HG03520 (cell line): ENCODE data around the gene RNF5.
"Not testable (repeated sequence)": the region's sequence is repeated elsewhere in the genome, so short reads cannot be mapped to it uniquely, and the experiment has no call there.

Experiments
- ATAC-seq: cut with Tn5 transposase; IDR thresholded peaks from one replicate; pipeline ENCODE4 v1.9.1; 2021; ENCODE audit warnings: mild to moderate bottlenecking, moderate library complexity; ENCODE audit not compliant: unreplicated experiment

The RNF5 gene

DNA sequence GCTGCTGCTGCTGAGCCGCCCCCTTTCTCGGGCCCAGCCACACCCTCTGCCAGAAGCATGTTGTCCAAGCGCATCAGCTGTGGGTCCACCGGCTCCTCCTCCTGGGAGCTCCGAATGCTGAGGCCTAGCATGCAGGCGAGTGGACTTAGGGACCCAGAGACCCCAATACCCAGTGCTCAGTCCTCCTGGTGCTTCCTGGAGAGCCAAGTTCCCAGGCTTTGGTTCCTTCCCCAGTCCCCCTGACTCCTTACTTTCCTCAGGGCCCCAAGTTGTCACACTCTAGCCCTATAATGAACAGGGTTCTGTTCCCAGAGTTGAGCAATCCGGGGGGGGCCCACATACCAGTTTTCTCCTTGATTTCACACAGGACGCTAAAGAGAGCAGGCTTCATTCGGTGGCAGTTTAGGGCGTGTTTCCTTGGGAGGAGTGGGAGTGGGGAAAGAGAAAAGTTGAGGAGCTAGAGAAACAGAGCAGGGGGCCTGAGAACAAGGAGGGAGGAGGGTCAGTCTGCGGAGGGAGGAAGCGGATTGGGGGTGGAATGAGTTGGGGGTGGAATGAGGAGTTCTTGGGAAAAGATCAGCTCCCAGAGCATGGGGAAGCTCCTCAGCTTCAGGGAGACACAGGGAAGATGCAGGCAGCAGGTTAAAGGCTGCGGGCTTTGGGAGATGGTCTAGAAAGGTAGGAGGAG is 10.3 kb downstream of the RNF5 start:
- ATAC-seq: no peak

DNA sequence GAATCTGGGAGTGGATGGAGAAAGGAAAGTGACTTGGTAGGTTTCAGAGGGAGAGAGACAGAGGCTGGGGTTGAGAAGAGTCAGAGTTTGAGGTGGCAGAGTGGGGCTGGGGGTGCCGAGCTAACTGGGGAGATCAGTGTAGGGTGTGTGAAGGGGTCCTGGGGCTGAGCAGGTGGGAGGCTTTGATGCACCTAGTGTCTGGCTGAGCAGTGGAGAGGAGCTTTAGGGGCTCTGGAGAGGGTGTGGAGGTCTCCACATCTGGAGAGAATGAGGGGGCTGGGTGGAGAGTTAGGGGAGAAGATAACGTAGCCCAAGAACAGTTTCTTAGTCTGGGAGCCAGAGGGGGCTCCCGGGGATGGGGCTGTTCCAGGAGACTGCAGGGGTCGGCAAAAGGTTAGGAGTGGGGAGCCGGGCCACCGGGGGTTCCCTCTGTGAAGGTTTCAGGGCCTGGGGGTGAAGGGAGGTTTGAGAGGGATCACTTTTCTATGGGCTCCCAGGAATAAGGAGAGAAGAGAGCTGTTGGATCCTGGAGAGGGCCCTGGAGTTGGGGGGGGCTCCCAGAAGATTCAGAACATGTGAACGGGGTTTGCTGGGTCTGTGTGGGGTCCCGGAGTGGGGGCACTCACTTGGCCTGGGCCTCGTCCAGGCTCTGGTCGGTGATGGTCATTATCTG is 11.0 kb downstream of the RNF5 start:
- ATAC-seq: no peak

DNA sequence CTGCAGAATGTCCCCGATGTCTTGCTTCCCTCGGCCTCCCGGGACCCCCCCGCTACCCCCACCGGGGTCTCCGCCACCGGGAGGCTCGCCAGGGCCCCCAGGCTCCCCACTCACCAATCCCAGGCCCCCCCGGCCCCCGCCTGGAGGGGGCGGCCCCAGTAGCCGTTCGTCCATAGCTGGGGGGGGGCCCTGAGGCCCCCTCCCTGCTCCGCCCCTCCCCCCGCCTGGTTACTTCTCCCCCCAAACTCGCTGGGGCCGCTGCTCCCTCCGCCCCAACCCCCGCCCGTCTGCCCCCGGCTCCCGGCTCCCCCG is 11.5 kb downstream of the RNF5 start:
- ATAC-seq: no peak

DNA sequence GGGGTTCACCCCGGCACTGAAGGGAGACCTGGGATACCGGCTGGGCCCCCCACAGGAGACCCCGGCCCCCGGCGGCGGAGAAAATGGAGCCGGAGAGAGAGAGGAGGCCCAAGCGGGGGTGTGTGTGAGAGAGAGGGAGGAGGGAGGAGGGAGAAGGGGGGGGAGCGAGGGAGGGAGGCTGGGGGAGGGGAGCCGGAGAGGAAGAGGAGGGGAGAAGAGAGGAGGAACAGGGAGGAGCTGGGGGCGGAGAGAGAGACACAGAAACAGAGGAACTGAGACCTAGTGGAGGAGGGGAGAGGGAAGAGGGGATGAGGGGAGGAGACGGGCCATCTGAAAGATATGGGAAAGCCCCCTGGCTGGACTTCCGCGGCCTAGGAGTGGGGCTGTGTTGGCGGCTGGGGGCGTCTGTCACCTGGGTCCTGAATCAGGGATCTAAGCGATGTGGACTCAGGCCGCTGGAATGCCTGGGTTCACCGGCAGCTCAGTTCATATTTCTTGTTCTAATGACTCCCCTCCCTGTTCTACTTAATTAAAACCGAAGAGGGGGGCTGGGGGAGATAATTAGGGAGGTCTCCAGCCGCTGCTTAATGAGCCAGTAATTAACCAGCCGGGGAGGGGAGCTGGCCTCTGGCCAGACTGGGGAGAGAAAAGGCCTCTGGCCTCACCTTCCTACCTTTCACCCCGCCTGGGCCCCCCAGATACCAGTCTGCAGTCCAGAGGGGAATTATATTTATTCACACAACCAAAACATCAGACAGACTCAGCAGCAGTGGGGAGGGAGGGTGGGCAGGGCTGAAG is 12.0 kb downstream of the RNF5 start, which contains the start of gene PBX2:
Gene PBX2, minus strand, starts transcription at position 149 of the 798 bp plus-strand sequence. CDS start 287 bp downstream, outside the sequence.
- ATAC-seq: peak; percentile 35

DNA sequence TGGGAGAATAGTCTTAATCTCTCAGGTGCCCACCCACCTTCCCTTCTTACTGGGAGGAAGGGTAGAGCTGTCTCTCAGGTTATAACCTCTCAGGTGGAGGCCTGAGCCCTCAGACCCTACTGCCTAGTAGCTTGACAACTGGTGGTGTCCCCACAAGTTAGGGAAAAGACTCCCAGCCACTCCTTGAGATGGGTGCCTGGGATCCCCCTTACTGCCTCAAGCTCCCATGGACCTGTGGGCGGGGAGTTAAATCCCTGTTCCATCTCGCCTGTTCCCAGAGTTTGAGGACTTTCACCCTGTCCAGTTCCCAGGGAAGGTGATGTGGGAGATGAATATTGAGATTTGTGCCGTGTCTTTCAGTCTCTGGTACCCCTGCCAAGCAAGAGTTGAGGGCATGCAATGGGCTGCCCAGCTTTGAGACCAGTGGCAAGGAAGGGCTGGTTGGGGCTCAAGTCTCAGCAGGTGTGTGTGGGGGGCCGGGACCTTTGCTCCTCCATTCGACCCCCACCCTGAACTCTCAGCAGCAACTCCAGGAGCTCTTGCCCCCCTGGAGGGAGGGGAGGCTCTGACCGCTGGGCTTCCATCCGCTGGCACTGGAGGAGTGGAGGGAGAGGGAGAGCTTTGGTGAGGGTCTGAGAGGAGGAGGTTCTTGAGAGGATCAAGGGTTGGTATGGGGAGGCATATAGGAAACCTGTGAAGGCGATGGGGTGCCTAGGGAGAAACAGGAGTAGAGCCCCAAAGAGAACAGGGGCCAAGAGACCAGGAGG is 12.9 kb downstream of the RNF5 start:
- ATAC-seq: no peak

DNA sequence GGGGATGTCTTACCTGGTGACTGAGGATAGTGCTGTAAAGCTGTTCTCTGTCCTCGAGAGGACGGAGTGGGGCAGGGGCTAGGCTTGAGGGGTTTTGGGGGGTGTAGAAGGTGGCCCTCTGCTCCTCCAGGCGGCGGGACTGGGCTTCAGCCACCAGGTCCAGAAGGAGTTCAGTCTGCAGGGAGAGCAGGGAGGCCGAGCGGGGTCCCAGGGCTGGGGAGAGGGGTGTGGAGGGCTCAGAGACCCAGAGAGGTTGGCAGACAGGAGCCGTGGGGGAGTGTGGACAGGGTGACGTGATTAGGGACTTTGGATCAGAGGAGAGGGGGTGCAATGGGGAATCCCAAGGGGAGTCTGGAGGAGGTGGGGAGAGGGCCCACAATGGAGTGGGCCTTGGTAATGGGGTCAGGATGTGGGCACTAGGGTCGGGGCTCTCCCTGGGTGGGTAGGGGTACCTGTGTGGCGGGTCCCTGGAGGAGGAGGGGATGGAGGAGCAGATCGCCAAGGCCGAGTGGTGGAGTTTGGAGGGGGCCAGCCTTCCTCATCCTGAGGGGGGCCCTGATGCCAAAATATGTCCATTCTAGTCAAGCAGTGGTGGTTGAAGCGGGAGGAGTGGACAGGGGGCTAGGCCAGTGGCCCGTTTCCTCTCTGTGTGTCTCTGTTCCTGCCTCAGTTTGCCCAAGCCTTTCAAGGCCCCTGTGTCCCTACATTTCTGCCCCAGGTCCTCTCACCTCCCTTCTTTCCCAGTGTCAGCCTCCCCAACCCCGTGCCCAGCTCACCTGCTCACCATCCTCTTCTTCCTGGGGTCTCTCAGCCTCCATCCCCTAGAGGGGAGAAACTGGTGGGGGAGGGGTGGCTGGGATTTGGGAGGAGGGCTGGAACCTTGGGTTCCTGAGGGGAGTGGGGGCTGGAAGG is 13.7 kb downstream of the RNF5 start:
- ATAC-seq: no peak

DNA sequence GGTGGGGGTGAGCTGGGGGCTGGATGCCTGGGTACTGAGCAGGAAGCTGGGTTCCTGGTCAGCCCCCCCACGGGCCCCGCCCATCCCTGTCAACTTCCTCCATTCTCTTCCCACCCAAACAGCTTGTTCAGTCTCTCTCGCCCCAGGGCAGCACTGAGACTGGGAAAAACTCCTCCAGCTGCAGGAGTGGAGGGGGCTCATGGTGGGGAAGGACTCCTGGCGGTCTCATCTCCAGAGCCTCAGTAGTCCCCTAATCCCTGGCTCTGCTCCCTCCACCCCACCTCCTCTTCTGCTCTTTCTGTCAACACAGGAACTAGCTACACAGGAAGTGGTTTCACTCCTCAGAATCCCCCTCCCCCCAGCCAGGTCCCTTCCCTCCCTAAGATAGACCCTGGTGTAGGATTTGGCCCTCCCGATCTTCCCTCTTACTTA is 14.4 kb downstream of the RNF5 start, which contains the start of gene GPSM3:
Gene GPSM3, minus strand, starts transcription at position 36 of the 432 bp plus-strand sequence. CDS start 130 bp downstream, outside the sequence.
- ATAC-seq: no peak

DNA sequence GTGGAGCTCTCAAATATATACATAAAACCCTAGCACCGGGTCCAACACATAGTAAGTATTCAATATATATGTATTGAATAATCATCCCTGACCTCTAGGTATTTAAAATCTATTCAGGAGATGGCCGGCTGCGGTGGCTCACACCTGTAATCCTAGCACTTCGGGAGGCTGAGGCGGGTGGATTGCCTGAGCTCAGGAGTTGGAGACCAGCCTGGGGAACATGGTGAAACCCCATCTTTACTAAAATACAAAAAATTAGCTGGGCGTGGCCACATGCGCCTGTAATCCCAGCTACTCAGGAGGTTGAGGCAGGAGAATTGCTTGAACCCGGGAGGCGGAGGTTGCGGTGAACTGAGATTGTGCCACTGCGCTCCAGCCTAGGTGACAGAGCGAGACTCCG is 14.9 kb downstream of the RNF5 start:
- not testable (repeated sequence) for ATAC-seq

DNA sequence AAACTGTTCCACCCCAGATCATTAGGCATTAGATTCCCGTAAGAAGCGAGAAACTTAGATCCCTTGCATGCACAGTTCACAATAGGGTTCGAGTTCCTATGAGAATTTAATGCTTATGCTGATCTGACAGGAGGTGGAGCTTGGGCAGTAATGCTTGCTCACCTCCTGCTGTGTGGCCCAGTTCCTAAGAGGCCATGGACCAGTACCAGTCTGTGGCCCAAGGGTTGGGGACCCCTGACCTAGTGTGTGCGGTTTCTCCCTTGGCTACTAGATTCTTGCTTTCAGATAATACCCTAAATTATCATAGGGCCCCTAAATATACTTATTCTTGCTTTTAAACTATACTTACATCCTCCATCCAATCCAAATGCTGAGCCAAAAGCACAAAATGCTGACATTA is 16.2 kb downstream of the RNF5 start:
- ATAC-seq: no peak

DNA sequence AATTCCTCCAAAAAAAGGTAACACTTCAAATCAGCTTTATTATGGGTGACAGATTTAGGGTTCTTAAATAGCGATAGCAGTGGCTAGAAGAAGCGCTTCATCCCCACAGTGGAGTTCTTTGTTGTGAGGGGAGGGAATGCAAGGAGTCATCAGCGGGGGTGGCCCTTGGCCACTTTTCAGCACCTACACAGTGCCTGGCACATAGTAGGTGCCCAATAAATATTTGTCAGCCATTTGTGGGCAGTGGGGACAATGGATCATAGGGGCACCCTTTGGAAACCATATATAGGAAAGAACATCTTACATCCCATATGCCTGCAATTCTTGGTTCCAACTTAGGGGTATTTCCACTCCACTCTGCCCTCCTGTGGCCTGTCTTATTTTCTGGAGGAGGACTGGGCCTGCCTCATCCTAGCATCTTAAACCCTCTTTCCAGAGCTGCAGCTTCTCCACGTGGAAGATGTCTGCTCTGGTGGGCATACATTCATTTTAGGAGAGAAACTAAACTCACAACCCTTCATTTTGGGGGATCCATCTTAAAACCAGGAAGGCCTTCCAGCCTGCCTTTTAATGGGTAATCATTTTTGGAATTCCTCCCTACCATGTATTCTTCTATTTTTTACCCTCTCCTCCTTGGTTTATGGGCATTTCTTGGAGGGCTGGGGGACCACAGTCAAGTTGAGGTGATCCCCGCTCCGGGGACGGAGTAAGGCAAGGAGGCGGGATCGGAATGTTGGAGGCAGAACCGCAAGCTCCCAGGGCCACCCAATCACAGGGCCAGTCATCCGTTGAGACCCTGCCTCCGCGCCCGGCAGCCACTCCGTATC is 16.8 kb downstream of the RNF5 start:
- ATAC-seq: no peak

DNA sequence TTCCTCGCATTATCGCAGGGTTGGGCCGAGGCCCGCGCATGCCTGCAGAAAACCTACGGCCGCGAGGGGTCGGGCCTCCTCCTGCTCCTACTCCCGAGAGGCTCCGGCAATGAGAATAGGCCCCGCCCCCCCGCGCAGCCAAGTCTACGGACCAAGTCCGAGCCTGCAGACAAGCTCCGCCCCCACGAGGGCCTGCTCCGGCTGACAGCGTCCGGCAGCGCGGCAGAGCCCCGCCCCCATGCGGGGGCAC is 17.4 kb downstream of the RNF5 start:
- ATAC-seq: peak; percentile 71

DNA sequence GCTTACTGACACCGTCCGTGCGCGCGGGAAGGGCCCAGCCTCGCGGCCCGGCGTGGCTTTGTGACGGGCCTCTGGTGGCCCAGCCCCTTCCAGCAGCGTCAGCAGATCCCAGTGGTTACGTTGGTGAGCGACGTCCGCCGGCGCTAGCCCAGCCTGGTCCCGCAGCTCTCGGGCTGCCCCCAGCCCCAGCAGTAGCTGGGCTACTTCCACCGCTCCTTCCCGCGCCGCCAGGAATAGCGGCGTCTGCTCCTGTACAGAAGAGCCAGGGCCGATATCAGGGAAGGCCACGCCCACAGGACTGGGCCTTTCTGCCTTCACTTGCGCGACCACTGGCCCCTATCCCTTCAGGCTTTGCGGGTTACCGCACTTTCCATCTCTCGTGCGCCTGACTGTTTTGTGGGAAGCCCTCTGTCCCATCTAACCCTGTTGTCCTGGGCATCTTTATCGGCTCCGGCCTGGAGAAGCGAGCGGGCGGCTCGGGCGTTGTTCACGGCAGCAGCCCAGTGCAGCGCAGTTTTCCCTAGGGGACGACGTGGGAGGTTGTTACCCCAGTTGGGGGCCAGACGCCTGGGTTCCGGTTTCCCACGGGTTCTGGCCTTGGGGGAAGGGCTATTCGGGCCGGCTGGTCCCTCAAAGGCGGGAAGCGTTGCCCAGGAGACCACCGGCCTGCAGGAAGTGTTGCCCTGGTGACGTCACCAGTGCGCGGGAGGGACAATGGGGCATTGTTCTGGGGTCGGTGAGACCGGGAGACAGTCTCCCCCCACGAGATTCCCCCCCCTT is 17.9 kb downstream of the RNF5 start:
- ATAC-seq: peak; percentile 13

DNA sequence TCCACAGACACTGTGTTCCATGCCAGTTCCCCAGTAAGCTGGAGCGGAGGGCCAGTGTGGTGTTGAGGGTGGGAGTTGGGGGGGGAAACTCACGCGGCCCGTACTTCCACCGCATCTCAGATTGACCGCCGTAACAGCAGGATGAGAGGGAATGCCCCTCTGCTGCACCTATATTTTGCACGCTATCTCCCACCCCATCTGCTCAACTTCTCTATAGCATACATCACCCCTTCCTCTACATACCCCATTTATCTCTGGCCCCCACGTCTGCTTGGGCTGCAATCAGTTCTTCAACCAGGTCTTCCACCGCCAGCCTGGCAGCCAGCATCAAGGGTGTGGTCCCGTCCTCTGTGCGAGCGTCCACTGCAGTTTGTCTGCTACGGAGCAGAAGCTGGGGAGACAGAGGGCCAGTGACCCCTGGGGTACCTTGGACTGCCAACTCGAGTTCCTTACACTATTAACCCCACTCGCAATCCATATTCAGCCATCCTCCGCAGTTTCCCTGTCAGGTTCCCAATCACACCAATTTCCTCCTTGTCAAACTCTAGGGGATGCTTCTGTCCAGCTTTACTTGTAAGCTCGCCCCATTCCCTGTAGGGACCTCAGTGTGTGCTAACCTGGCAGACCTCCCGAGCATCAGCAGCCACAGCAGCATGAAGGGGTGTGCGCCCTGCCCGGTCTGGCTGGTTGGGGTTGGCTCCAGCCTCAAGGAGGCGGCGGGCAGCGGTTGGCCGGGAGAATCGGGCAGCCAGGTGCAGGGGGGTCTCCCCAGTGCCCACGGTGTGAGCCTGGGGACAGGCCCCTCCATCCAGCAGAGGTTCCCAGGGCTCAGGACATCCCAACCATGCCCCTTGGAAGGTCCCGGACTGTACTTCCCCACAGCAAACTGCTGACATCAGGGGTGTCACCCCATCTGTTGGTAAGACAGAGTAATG is 18.7 kb downstream of the RNF5 start:
- no peak for ATAC-seq

DNA sequence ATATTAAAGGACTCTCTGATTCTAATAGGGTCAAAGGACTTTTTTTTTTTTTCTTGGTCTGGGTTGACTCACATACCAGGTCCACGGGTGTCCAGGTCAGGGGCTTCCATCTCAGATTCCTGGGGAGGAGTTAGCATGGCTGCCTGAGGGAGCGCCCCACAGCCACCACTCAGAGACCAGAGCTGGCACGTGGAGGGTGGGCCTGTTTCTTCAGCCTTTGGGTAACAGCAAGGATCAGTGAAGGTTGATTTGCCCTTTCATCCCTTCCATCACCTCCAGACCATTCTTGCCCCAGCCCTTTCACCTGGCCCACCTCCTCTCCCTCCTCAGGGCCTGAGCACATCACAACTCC is 20.1 kb downstream of the RNF5 start:
- ATAC-seq: no peak

DNA sequence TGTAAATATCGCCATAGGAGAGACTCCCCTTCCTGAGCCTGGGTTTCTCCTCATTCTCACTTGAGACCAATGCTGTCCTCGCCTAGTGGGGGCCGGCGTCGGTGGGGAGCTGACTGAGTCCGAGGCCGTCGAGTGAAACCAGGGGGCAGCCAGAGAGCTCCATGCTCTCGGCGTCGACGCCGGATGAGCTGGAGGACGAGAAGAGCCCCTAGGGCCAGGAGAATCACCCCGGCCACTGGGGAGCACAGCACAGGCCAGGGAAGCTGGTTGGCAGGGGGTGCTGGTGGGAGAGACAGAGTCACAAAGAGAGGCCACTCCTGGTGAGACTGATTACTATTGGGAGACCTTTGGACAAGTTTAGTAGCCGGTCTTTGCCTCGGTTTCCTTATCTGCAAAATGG is 20.7 kb downstream of the RNF5 start:
- ATAC-seq: no peak

DNA sequence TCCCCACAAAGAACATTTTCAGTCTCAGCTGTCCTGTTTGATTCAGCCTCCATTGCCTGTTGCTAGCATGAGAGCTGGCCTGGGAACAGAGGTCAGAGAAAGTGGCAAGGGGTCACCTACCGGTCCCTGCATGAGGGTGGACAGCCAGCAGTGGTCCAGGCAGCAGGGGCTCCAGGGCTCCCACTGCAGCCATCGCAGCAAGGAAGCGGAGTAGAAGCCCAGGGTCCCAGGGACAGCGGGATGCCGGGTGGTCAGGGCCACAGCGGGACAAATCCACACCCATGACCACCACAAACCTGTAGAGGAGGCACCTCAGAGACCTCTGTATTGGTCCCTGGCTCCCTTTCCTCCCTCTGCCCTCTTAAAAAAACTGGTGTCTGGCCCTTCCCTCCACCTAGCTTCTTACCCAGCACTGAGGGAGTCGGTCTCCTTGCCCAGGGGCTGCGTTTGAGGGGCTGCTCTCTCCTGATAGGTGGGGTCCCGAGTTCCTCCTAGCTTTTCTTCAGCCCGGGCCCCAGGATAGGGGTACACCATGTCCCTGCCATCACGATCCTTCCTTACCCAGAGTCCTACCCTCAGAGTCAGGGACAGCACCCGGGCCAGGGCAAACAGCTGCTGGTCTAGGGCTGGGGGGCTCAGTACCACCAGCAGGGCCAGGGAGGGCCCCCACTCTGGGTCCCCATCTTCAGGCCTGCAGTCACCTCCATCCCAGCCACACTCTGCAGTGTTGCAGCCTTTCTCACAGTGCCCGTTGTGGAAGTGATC is 22.7 kb downstream of the RNF5 start:
- ATAC-seq: no peak

DNA sequence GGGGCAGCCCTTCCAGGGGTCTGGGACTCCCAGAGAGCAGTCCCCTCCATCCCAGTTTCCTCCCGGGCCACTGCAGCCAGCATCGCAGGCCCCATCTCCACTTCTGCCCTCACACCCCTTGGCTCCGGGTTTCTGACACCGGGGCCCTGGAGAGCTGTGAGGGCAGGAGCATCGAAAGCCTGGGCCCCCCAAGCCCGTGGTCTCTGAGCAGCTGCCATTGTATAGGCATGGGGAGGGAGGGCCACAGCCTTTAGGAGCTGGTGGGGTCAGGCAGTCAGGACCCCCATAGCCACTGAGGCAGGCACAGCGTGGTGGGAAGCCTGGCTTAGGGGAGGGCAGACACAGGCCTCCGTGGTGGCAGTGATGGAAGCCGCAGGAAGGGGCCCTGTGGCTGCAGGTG is 24.0 kb downstream of the RNF5 start:
- no peak for ATAC-seq
